Measurements from ENCODE around the gene CNIH2.
"Not testable (repeated sequence)": the region's sequence is repeated elsewhere in the genome, so short reads cannot be mapped to it uniquely, and the experiment has no call there.

CNIH2 gene

DNA sequence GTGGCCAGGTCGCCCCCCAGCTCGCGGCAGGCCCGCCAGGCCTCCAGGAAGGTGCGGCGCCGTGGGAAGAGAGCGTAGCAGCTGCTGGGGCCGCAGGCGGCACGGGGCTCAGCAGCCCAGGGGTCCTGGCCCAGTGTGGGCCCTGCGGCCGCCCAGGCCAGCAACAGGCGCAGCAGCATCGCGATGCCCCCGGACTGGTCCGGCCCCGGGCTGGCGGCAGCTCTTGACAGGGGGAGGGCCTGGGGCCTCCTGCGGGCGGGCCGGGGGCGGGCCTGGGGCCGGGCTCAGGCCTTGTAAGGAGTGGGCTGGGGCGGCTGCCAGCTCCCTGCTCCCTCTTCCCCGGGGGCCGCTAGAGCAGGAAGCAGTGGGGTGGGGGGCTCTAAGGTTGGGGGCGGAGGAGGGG is 38.9 kb downstream of the CNIH2 start, which contains the start of gene CD248:
TSS of gene CD248 (minus strand) at position 196 of the 403 bp plus-strand sequence. CDS start at position 179, 17 bp downstream.
- DNase-seq = no peak

DNA sequence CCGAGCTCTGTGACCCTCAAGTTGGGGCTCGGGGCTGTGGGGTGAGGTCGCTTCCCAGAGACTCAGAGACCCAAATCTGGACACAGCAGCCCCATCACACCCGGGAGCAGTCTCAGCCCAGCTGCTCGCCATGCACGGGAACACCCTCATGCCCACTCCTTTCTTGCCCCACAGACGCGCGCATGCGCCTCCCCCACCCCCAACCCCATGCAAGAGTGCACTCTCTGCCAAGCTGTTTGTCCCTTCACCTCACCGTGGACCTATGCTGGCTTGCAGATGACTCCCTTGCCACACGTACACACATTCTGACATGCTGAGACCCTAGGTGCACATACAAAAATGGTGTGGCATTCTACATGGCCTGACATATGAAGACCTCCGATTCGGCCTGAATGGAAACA is 39.3 kb downstream of the CNIH2 start:
- DNase-seq = peak; percentile 28 to 31

DNA sequence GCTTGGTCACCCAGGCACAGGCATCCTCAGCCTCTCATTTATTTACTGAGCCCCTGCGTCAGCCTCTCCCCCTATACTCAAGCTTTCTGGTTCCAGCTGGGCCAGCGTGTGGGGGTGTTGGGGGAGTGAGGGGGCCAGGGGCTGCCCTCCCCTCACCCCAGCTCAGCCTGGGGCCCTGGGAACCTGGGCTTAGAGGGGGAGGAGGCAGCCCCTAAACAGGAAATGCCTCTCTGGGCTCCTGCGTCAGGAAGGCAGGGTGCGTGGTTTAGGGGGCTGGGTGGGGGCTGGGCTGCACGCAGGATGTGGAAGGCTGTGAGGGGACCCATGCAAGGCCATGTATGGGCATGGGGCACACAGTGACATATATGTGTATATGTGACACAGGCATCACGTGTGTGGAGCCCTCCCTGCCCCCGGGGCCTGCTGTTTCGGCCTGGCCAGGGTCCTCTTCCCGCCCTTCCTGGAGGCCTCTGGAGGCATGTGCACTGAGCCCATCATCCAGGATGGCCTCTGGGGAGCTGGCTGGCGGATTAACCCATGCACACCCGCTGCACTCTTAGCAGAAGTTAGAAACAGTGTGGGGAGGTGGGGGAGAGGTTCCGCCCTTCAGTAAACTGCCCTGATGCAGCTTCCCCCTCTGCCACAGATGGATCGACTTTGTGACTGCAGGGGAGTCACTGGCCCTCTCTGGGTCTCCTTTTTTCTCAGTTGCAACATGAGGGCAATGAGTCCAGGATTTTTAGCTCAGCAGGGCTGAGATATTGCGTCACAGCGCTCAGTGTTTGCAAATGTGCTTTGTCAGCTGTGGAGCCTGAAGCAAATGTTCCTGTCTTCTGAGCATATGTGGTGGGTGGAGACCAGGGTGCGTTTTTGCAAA is 40.0 kb downstream of the CNIH2 start:
- DNase-seq = peak; percentile 84

DNA sequence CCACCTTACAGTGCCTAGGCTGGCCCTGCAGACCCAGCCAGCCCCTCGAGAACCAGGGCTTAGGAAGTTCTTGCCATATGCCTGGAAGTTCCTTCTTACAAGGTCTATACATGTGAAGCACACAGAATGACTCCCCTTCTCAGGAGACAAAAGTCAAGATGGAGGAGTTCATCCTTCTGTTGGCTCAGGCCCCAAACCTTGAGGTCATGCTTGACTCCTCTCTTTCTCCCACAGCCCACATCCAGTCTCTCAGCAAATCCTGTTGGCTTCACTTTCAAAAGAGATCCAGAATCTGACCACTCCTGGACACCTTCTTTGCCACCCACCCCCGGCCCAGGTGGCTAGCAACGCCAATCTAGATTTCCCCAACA is 40.6 kb downstream of the CNIH2 start:
- DNase-seq = no peak

DNA sequence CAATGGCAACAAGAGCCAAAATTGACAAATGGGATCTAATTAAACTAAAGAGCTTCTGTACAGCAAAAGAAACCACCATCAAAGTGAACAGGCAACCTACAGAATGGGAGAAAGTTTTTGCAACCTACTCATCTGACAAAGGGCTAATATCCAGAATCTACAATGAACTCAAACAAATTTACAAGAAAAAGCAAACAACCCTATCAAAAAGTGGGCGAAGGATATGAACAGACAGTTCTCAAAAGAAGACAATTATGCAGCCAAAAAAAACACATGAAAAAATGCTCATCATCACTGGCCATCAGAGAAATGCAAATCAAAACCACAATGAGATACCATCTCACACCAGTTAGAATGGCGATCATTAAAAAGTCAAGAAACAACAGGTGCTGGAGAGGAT is 42.3 kb downstream of the CNIH2 start:
- DNase-seq = not testable (repeated sequence)

DNA sequence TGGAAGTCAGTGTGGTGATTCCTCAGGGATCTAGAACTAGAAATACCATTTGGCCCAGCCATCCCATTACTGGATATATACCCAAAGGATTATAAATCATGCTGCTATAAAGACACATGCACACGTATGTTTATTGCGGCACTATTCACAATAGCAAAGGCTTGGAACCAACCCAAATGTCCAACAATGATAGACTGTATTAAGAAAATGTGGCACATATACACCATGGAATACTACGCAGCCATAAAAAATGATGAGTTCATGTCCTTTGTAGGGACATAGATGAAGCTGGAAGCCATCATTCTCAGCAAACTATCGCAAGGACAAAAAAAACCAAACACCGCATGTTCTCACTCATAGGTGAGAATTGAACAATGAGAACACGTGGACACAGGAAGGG is 42.8 kb downstream of the CNIH2 start:
- DNase-seq = not testable (repeated sequence)

DNA sequence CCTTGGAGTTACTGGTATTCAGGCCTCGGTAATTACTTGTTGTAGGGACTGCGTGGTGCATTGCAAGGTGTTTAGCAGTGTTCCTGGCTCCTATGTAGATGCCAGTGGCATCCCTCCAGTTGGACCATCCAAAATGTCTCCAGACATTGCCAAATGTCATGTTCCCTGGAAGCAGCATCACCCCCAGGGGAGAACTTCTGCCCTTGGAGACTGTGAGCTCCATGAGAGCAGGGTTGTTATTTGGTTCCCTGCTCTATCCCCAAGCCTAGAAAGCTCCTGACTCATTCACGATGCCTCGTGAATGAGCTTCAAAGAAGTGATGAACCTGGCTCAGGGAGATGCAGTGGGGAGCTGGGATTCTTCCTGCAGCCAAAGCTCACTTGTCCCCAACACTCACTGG is 43.6 kb downstream of the CNIH2 start:
- no peak for DNase-seq

DNA sequence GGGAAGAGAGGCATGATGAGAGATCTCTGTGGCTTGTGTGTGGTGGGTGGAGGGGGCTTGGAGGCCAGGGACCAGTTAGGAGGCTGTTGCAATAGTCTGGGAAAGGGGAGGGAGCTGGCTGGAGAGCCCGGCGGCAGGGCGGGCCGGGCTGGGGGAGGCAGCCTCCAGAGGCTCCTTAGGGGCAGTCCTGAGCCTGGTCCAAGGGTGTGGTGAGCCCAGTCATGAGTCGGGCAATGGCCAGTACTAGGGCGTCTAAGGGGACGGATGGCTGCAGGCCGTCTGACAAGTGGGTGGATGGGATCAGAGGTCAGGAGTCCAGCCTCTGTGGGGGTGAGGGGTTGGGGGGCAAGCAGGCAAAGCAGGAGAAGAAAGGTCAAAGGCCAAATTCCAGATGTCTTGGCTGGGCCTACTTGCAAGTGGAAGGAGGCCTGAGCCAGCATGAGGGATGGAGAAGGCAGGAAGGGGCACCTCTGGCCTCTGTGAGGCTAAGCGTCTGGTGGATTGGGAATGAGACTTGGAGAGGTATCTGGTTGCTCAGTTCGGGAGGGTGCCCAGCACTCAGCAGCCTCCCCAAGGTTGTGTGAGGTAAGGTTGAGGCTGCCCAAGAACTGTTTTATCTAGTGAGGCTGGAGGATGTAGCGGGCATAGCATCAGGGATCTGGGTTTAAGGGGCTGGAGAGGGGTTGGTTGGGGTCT is 44.9 kb downstream of the CNIH2 start:
- no peak for DNase-seq

DNA sequence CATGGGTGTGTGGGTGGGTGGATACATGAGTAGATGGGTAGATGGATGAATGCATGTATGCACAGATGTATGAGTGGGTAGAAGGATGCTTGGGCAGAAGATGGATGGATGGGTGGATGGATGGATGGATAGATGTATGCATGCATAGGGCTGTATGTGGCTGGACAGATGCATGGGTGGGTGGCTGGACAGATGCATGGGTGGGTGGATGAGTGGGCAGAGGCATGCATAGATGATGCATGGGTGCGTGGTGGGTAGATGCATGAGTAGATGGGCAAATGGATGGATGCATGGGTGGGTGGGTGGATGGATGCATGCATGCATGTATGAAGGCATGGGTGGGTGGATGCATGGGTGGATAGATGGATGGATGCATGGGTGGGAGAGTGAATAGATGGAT is 45.7 kb downstream of the CNIH2 start:
- no peak for DNase-seq

DNA sequence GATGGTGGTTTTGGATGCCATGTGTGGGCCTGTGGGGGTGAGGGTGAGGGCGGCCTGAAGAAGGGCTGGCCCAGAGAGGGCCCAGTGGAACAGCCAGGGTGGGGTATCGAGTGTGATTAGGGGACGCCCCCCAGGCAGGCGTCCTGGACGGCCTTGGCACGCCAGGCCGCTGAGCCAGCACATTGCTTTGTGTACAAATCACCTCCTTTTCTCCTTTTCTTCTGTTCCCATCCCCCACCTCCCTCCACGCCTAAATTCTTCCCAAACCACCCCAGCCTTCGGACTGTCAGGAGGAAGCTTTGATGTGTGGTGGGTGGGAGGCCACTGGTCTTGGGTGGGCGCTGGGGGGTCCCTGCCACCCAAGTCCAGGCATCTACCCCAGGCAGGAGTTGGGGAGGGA is 46.7 kb downstream of the CNIH2 start:
- DNase-seq = no peak

DNA sequence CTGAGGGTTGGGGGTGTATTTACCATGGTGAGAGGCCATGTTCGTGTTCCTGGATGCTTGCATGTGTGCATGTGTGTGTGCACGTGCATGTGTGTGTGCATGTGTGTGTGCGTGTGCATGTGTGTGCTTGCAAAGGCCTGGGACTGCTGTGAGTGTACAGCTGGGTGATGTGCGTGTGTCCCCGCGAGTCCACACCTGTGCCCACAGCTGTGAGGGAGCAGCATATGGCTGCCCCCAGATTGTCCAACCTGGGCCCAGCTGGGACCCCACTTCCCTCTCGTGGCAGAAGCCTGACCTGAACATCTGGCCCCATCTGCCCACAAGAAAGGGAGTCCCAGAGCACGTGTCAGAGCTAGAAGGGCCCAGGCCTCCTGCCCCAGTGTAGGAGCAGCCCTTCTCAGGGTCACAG is 47.3 kb downstream of the CNIH2 start:
- no peak for DNase-seq

DNA sequence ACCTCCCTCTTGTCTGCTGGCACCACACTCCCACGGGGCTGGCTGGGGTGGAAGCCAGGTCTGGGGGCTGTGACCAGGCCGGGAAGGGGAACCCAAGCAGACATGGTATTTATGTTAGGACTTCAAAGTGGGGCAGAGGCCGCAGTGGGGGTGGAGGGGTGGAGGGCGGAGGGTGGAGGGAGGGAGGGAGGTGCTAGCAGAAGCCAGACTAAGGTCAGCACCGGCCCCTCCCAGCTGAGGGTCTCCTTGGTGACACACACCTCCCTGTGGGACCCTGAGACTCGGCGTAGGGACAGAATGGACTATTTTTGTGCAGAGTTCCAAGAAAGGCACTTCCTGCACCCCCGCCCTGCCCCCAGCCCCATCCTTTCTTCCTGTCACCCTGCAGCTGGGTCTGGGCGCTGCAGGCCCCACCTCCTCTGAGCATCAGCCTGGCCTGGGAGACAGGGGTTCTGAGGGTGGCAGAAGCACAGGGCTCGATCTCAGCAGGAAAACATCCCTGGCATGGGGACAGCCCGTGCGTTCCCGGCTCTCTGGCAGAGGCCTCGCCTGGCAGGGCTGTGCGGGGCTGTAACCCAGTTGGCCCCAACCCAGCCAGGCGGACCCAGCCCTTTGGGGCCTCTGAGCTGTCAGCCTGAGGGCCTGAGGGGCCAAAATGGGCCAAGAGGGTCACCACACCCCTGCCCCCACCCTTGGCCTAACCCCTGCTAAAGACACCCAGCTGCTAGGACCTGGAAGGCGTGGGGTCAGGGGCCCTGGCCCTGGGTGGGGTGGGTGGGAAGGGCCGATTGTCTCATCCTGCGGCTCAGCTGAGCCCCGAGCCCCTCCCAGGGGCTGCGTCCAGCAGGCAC is 48.5 kb downstream of the CNIH2 start:
- DNase-seq = no peak

DNA sequence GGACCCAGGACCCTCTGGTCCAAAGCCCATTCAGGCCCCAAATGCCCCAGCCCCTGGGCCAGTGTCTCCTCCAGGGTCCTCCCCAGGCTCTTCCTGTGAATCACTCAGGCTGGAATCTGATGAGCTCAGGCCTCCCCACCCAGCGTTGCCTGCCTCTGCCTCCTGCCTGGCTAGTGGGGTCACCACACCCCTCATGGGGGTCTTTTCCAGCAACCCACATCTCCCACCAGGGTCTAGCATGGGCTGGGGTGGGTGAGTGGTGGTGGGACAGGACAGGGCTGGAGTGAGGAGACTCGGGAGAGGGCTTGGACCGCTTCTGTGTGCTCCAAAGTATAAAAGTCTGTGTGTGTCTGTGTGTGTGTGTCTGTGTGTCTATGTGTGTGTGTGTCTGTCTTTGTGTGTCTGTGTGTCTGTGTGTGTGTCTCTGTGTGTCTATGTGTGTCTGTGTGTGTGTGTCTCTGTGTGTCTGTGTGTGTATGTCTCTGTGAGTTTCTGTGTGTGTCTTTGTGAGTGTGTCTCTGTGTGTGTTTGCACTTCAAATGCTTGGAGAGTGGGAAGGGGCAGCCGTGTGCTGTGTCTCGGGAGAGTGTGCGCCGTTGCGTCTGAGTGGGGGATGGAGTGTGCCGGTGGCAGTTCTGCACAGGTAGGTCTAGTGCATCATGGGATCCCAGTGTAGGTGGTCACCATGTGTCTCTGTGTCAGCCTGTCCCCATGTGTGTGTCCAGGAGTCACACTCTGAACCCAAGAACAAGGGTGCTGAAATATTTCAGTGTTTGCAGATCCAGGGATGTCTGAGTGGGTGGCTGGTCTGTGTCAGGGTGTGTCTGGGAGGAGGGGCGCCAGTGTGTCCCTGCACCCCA is 49.4 kb downstream of the CNIH2 start:
- DNase-seq = no peak

DNA sequence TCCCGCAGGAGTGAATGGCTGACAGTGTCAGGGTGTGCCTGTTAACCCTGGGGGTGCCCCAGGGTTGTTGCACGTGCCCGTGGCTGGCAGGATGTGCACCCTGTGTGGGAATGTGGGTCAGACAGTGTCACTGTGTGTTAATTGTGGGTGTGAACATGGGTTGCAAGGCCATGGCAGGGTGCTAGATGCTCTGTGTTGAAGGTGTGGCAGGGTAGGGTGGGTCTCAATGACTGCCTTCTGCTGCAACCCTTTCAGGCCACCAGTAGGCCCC is 50.0 kb downstream of the CNIH2 start:
- no peak for DNase-seq

DNA sequence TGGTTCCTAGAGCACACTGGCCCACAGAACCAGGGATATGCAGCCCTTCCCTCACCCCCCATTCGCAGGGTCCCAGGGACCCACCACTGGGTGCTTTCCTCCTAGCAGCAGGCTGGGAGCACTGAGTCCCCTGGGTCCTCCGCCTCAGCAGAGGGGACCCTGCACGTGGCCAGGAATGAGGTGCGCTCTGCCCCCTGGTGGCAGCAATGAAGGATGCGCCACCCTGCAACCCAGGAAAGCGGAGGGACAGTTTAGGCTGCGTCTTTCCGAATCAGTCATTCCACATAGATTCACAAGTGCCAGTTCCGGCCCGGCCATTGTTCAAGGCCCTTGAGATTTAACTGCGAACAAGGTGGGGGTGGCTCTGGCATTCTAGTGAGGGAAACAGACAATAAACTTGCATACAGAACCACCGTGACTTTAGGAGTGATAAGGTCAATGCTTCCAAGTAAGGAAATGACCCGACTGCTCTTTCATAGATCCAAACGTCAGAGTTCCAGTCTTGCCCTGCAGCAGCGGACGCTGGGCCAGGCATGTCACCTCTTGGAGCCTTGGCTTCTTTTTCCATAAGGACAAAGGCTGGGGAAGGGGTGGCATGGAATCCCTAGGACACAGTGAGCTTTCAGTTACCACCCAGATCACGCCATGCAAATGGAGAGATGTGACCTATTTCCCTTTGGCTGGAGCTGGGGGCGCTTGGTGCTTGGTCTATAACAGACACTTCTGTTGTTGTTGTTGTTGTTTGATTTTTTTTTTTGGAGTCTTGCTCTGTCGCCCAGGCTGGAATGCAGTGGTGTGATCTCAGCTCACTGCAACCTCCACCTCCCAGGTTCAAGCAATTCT is 50.5 kb downstream of the CNIH2 start:
- DNase-seq = peak; percentile 42 to 83

DNA sequence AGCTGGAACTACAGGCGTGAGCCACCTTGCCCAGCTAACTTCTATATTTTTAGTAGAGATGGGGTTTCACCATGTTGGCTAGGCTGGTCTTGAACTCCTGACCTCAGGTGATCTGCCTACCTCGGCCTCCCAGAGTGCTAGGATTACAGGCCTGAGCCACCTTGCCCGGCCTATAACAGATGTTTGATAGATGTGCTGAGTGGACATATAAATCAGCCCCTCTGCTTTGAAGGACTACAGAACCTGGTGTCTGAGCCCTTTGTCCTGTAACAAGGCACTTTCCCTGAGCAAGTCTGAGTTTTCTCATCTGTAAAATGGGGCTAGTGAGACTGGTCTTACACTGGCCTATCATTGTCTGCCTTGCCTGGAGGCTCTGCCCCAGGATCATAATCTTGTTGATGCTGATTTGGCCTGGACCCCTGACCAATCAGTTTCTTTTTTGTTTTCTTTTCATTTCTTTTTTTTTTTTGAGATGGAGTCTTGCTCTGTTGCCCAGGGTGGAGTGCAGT is 51.2 kb downstream of the CNIH2 start:
- DNase-seq = no peak

DNA sequence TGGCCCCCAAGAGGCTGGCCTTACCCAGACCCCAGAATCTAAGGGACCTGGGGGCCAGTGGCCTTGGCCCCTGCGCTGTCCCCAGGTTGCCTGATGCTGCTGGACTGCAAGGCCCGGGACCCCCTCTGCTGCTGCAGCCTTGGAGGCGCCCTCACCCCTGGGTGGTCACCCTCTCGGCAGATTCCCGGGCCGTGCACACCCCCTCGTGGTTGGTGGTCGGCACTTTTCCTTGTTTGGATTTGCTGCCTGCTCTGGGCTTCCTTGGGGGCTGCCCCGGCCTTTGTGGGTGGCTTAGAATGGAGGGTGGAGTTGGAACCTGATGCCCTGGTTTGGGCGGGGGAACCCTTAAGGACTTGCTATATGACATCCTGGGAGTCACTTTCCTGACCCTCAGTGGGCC is 53.0 kb downstream of the CNIH2 start:
- no peak for DNase-seq

DNA sequence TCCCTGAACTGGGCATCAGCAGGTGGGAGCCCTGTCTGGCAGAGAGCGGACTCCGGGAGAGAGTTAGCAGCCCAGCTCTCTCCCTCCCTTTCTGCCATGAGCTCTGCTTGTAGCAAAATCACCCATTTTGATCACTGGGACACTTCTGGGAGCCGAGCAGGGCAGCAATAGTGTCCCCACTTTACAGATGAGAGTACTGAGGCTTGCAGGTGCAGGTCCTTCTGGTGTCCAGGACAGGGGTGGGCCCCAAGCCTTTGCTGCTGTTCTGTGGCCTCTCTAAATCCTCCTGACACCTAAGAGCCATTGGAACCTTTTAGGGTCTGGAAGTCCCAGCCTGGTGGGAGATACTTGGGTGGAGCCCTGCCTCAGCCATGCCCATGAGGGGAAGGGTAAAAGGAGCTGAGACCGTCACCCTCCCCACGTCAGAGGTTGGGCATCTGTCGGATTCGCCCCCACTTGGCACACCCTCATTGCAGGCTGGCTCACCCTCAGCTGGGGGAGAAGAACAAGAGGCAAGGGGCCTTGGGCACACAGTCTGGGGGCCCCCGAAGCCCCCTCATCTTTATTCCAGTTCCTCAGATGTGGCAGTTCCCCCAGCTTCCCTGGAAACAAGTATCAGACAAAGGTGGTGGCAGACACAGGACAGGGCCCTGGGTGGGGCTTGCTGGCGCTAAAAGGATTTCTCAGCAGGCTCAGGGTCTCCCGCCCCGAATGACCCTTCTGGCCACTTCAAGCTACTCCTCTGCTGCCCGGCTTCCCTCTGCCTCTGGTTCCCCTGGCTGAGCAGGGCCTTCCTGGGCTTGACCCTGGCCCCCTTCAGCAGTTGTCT is 53.8 kb downstream of the CNIH2 start:
- DNase-seq = no peak

DNA sequence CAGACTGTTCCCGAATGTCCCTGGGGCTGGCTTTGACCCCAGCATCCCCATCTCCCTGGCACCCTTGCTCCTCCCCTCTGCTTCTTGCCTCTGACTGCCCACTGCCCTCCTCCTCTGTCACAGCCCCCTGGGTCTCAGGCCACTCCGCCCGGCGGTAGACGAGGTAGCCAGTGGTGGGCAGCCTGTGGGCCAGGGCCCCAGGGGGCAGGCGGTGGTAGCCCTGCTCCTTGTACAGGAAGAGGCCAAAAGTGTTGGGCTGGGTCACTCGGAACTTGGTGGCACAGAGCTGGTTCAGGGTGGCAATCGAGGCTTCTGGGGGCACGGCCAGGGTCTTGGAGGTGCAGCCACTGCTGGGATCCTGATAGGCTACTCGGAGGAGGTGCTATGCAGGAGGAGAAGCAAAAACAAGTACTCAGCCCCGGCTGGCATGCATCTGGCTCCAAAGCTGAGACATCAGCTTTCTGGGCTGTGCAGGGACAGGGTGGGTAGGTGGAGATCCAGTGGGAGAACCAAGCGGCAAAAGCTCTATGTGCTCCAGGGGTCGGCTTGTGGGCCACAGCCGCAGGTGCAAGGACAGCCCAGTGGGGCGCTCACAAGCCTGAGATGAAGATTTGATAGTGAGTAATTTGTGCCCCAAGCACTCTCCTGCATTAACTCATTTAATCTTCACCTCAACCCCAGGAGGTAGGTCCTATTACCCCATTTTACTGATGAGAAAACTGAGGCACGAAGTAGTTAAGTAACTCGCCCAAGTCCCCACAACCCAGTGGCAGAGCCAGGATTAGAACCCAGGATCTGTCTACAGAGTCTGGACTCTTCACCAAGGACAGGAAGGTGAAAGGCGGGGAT is 54.6 kb downstream of the CNIH2 start:
- no peak for DNase-seq
